ENCODE measurements around the gene MGAT1. TPM values are rescaled to one million over a fixed set of nuclear protein-coding genes. Genes with fewer than 3 reads are reported as not detected.

Gene MGAT1
- total RNA-seq (132 TPM), polyA plus RNA-seq (ENCODE audit: insufficient read depth, low read depth, low replicate concordance) (73.3 TPM)
- long read RNA-seq, donor 1, transcript MGAT1-201 (2 exons, 2,761 nt) = minor isoform, 7 of 17 reads
- long read RNA-seq, donor 1, transcript MGAT1-203 (3 exons, 3,077 nt) = major isoform, 10 of 17 reads
- long read RNA-seq, donor 1, partial matches to known transcripts = 0 of 17 reads
- long read RNA-seq, donor 1, other reads (novel, unspliced or antisense) = 0 of 17 reads
- long read RNA-seq, donor 2, transcript MGAT1-203 (3 exons, 3,077 nt) = minor isoform, 5 of 25 reads
- long read RNA-seq, donor 2, transcript MGAT1-209 (2 exons, 534 nt) = minor isoform, 5 of 25 reads
- long read RNA-seq, donor 2, transcript MGAT1-201 (2 exons, 2,761 nt) = major isoform, 8 of 25 reads
- long read RNA-seq, donor 2, partial matches to known transcripts = 5 of 25 reads
- long read RNA-seq, donor 2, other reads (novel, unspliced or antisense) = 0 of 25 reads
- long read RNA-seq, donor 3, transcript MGAT1-201 (2 exons, 2,761 nt) = major isoform, 15 of 29 reads
- long read RNA-seq, donor 3, transcript MGAT1-203 (3 exons, 3,077 nt) = minor isoform, 10 of 29 reads
- long read RNA-seq, donor 3, partial matches to known transcripts = 0 of 29 reads
- long read RNA-seq, donor 3, other reads (novel, unspliced or antisense) = 0 of 29 reads
- long read RNA-seq, donor 4, transcript MGAT1-203 (3 exons, 3,077 nt) = minor isoform, 9 of 28 reads
- long read RNA-seq, donor 4, transcript MGAT1-201 (2 exons, 2,761 nt) = major isoform, 13 of 28 reads
- long read RNA-seq, donor 4, partial matches to known transcripts = 0 of 28 reads
- long read RNA-seq, donor 4, other reads (novel, unspliced or antisense) = 0 of 28 reads
- long read RNA-seq, donor 5, partial matches to known transcripts = 0 of 1 reads
- long read RNA-seq, donor 5, other reads (novel, unspliced or antisense) = 0 of 1 reads
- long read RNA-seq, donor 6, transcript MGAT1-201 (2 exons, 2,761 nt) = major isoform, 10 of 16 reads
- long read RNA-seq, donor 6, transcript MGAT1-203 (3 exons, 3,077 nt) = minor isoform, 5 of 16 reads
- long read RNA-seq, donor 6, partial matches to known transcripts = 0 of 16 reads
- long read RNA-seq, donor 6, other reads (novel, unspliced or antisense) = 0 of 16 reads
- long read RNA-seq, donor 7, transcript MGAT1-201 (2 exons, 2,761 nt) = major isoform, 57 of 171 reads
- long read RNA-seq, donor 7, transcript MGAT1-204 (2 exons, 1,919 nt) = minor isoform, 8 of 171 reads
- long read RNA-seq, donor 7, transcript MGAT1-203 (3 exons, 3,077 nt) = minor isoform, 20 of 171 reads
- long read RNA-seq, donor 7, partial matches to known transcripts = 8 of 171 reads
- long read RNA-seq, donor 7, other reads (novel, unspliced or antisense) = 73 of 171 reads
- long read RNA-seq, donor 8, transcript MGAT1-203 (3 exons, 3,077 nt) = minor isoform, 11 of 29 reads
- long read RNA-seq, donor 8, transcript MGAT1-201 (2 exons, 2,761 nt) = major isoform, 15 of 29 reads
- long read RNA-seq, donor 8, partial matches to known transcripts = 0 of 29 reads
- long read RNA-seq, donor 8, other reads (novel, unspliced or antisense) = 0 of 29 reads
- long read RNA-seq, donor 9, transcript MGAT1-201 (2 exons, 2,761 nt) = major isoform, 13 of 16 reads
- long read RNA-seq, donor 9, partial matches to known transcripts = 0 of 16 reads
- long read RNA-seq, donor 9, other reads (novel, unspliced or antisense) = 0 of 16 reads
- long read RNA-seq, donor 10, transcript MGAT1-203 (3 exons, 3,077 nt) = major isoform, 8 of 21 reads
- long read RNA-seq, donor 10, transcript MGAT1-201 (2 exons, 2,761 nt) = major isoform, 8 of 21 reads
- long read RNA-seq, donor 10, partial matches to known transcripts = 0 of 21 reads
- long read RNA-seq, donor 10, other reads (novel, unspliced or antisense) = 0 of 21 reads

DNA sequence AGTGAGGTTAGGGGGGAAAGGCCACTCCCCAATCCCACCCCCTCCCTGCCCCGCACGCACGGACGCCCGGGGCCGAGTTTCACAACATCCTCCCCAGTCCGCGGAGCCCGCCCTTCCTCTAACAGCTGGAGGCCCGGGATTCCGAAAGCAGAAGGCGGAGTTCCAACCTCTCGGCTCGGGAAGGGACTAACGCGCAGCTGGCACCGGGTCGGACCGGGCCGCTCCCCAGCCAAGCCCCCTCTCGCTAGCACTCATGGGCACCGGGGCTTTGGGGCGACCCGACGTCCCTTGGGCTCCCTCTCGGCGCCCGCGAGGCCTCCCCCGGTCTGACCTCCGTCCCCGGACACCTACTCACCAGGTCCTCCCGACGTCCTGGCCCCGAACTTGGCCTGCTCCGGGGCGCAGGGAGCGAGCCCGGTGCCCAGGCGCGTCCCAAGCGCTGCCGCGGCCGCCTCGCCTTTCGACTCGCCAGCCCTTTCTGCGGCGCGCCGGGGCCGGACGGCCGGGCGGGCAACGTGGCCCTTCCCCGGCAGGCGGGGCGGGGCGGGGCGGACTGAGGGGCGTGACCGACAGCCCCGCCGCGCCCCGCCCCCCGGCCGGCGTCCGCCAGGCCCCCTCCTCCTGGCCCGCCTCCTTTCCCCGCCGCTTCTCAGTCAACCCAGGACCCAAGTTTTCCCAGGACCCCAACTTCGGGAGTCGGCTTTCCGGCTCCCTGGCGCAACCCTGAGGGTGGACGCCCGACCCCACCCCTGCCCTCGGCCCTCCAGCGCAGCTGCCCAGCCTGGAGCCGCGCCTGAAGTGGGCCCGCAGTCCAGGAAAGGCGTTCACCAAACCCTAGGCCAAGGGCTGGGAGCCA is at the start of gene MGAT1:
TSS of gene MGAT1 (minus strand) at position 482 of the 856 bp plus-strand sequence. CDS start 9,835 bp downstream, outside the sequence.
- Histone ChIP-seq H3K4me3 (ENCODE audit: low read length in 3 of 3) (peak within 1 kb of the TSS; percentile 0 to 76 (median 61)), H3K27me3 (ENCODE audit: control insufficient read depth, insufficient read depth, low read length) (no peaks in the 10 kb centered on the region), H3K9me3 (ENCODE audit: control insufficient read depth in 2 of 3, insufficient read depth in 1 of 3, low read length in 3 of 3) (no peaks in the 10 kb centered on the region), H3K27ac (ENCODE audit: low read depth in 2 of 2, low read length in 2 of 2) (peak within 1 kb of the TSS; percentile 96 to 98), H3K4me1 (ENCODE audit: control insufficient read depth in 2 of 3, insufficient read depth in 2 of 3, low read depth in 1 of 3, low read length in 3 of 3) (peaks cover 0 to 60% (median 30%) of the 10 kb centered on the region in 3 donors), H3K36me3 (ENCODE audit: control insufficient read depth in 2 of 3, insufficient read depth in 3 of 3, low read length in 3 of 3) (peaks cover 0 to 6% (median 2%) of the 10 kb centered on the region in 3 donors), H3K9ac (ENCODE audit: low read length in 3 of 3) (peak within 1 kb of the TSS; percentile 36 to 72 (median 67))
- DNase-seq (peak; percentile 82 to 96 (median 88)), FAIRE-seq (no peak)
- intact Hi-C loops (cut with DNase I) = no loop called here
- TF ChIP-seq, protein P1, sequence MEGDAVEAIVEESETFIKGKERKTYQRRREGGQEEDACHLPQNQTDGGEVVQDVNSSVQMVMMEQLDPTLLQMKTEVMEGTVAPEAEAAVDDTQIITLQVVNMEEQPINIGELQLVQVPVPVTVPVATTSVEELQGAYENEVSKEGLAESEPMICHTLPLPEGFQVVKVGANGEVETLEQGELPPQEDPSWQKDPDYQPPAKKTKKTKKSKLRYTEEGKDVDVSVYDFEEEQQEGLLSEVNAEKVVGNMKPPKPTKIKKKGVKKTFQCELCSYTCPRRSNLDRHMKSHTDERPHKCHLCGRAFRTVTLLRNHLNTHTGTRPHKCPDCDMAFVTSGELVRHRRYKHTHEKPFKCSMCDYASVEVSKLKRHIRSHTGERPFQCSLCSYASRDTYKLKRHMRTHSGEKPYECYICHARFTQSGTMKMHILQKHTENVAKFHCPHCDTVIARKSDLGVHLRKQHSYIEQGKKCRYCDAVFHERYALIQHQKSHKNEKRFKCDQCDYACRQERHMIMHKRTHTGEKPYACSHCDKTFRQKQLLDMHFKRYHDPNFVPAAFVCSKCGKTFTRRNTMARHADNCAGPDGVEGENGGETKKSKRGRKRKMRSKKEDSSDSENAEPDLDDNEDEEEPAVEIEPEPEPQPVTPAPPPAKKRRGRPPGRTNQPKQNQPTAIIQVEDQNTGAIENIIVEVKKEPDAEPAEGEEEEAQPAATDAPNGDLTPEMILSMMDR (IDR thresholded peaks at IDR 0.05; ENCODE audit: borderline replicate concordance, extremely low read depth, insufficient read depth) = no peak

DNA sequence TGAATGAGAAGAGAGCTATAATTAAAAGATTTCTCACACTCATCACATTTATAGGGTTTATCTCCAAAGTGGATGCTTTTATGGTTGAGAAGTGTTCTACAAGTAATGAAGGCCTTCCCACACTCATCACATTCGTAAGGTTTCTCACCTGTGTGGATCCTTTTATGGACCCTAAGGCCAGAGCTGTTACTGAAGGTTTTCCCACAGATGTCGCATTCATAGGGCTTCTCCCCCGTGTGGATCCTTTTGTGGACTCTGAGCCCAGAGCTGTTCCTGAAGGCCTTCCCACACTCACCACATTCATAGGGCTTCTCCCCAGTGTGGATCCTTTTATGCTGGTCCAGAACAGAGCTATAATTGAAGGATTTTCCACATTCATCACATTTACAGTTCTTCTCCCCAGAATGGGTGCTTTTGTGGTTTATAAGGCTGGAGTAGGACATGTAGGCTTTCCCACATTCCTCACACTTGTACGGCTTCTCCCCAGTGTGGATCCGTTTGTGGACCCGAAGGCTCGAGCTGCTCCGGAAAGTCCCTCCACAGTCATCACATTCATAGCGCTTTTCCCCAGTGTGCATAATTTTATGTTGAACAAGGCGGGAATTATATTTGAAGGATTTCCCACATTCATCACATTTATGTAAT is 48.0 kb upstream of the MGAT1 start:
- H3K9ac ChIP-seq (ENCODE audit: low read length in 3 of 3) = no peak overlapping the region
- no peaks in the 10 kb centered on the region for H3K4me1 ChIP-seq (ENCODE audit: control insufficient read depth in 2 of 3, insufficient read depth in 2 of 3, low read depth in 1 of 3, low read length in 3 of 3)
- FAIRE-seq (no peak), DNase-seq (no peak)
- peak overlapping the region in 1 of 3 donors; percentile 1 for H3K4me3 ChIP-seq (ENCODE audit: low read length in 3 of 3)
- TF ChIP-seq, protein P1 (IDR thresholded peaks at IDR 0.05; ENCODE audit: borderline replicate concordance, extremely low read depth, insufficient read depth) = no peak
- peaks cover 23 to 40% (median 26%) of the 10 kb centered on the region in 3 donors for H3K36me3 ChIP-seq (ENCODE audit: control insufficient read depth in 2 of 3, insufficient read depth in 3 of 3, low read length in 3 of 3)
- intact Hi-C loops (cut with DNase I) = no loop called here
- no peak overlapping the region for H3K27ac ChIP-seq (ENCODE audit: low read depth in 2 of 2, low read length in 2 of 2)
- H3K9me3 ChIP-seq (ENCODE audit: control insufficient read depth in 2 of 3, insufficient read depth in 1 of 3, low read length in 3 of 3) = peaks cover 0 to 25% (median 15%) of the 10 kb centered on the region in 3 donors
- H3K27me3 ChIP-seq (ENCODE audit: control insufficient read depth, insufficient read depth, low read length) = no peaks in the 10 kb centered on the region
